ENCODE results near the gene C1orf185. TPM values are rescaled to one million over a fixed set of nuclear protein-coding genes. Genes with fewer than 3 reads are reported as not detected.

The C1orf185 gene
- total and polyA plus RNA-seq, 9 of the 15 experiments (the other 6 are each of a cell fraction or from before 2014, with no cell fraction given) = not detected

DNA sequence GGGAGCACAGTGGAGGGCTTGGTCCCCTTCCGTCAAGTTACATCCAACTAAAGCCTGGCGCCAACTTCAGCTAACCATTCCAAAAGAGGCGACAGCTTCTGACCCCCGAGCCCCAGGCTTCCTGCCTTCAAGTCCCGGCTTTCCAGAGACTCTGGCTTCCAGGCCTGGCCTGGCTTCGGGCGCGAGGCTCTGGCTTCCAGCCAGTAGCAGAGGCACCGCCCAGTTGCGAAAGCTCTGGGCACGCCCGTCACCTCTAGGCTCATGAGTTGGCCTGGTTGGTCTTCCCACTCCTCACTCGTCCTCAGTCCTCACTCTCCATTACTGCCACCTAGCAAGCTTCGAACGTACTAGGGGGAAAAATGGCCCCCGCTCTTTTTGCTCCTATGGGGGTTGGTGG, 30.0 kb upstream of the C1orf185 start:
- intact Hi-C loops (cut with micrococcal nuclease) (no loop called here), in situ Hi-C loops (cut with MboI) (loop anchor here (25.0 kb wide), 1 partner anchor 710 kb away; no protein-coding TSS in a partner anchor)
- 14% methylated on average over 15 of the region's 16 CpGs for WGBS (ENCODE audit: insufficient coverage, low coverage, missing lambda C conversion rate)
- ATAC-seq (peak; percentile 94), FAIRE-seq (peak; percentile 58), DNase-seq (ENCODE audit: extremely low read depth in 1 of 4, low spot score in 3 of 4) (peak; percentile 20 to 75 (median 52))
- ChIA-PET POLR2A (interaction anchor here (0.6 to 1.4 kb wide), 3 partner anchors 11 to 95 kb away, joined by 3 to 4 read pairs (median 4); no protein-coding TSS in a partner anchor), CTCF (ENCODE audit: low intra/inter-chr PET ratio) (no interaction called here)
- Histone ChIP-seq H3K36me3 (ENCODE audit: control insufficient read depth, insufficient read depth, low read length) (no peaks in the 10 kb centered on the region), H3K4me1 (replicated peaks in 1 of 2; ENCODE audit: control insufficient read depth in 2 of 2, insufficient read depth in 2 of 2, low read length in 2 of 2) (peaks cover 0 to 5% of the 10 kb centered on the region in 2 experiments; a peak in 2 of 5 replicates), H3K9me3 (replicated peaks; ENCODE audit: control insufficient read depth, insufficient read depth, low read depth, low read length) (no peaks in the 10 kb centered on the region), H4K20me1 (replicated peaks; ENCODE audit: control insufficient read depth, insufficient read depth, low read length) (no peaks in the 10 kb centered on the region), H3K9ac (ENCODE audit: insufficient read depth in 1 of 2, low read depth in 2 of 2, low read length in 2 of 2) (peak overlapping the region in 1 of 2 experiments; percentile 46; a peak in 2 of 4 replicates), H3K79me2 (ENCODE audit: control insufficient read depth, insufficient read depth, low read length) (no peaks in the 10 kb centered on the region), H3K27ac (ENCODE audit: extremely low read depth, low read depth, low read length) (no peak overlapping the region), H3K4me2 (ENCODE audit: insufficient read depth, low read length) (peak overlapping the region; percentile 46), H3K27me3 (ENCODE audit: control insufficient read depth in 2 of 2, insufficient read depth in 2 of 2, low read length in 2 of 2) (no peaks in the 10 kb centered on the region; a peak in 2 of 5 replicates), H3K4me3 (no peak overlapping the region), H3K9me1 (ENCODE audit: control insufficient read depth, insufficient read depth, low read length) (no peaks in the 10 kb centered on the region), H2AFZ (ENCODE audit: low read depth, low read length) (peak overlapping the region; percentile 64)
- BruUV-seq (replicated peaks) = no TSS peak
- TF ChIP-seq MCM7 (IDR thresholded peaks at IDR 0.05) (no peak), HLTF (IDR thresholded peaks at IDR 0.05) (no peak), NFIC (IDR thresholded peaks at IDR 0.05) (peak; percentile 92), ZNF830 (CRISPR knock-in tag; IDR thresholded peaks at IDR 0.05) (no peak), YY1 (IDR thresholded peaks at IDR 0.05; ENCODE audit: borderline replicate concordance in 1 of 3, control insufficient read depth in 1 of 3, extremely low read depth in 1 of 3, insufficient read depth in 3 of 3, insufficient read length in 1 of 3, insufficient replicate concordance in 2 of 3, low read depth in 1 of 3, low read length in 2 of 3) (peak in 1 of 3 experiments; percentile 27), JUND (IDR thresholded peaks at IDR 0.05; ENCODE audit: borderline replicate concordance, low read depth, low read length) (0 out of 2 replicates have a peak, but pooled peaks have one; percentile 36), JUND (tag; IDR thresholded peaks at IDR 0.05; ENCODE audit: borderline replicate concordance, low read depth, low read length) (no peak), KLF1 (tag; IDR thresholded peaks at IDR 0.05) (peak; percentile 75), PPARD (CRISPR knock-in tag; IDR thresholded peaks at IDR 0.05) (no peak), CEBPG (CRISPR knock-in tag; IDR thresholded peaks at IDR 0.05) (0 out of 2 replicates have a peak, but pooled peaks have one; percentile 41), CEBPG (tag; conservative IDR thresholded peaks at IDR 0.05 in 1 of 2, IDR thresholded peaks at IDR 0.05 in 1 of 2) (peak; percentile 70 to 72; a peak in 3 of 4 replicates), GABPB1 (CRISPR knock-in tag; IDR thresholded peaks at IDR 0.05) (no peak)
- TF ChIP-seq, protein P1, sequence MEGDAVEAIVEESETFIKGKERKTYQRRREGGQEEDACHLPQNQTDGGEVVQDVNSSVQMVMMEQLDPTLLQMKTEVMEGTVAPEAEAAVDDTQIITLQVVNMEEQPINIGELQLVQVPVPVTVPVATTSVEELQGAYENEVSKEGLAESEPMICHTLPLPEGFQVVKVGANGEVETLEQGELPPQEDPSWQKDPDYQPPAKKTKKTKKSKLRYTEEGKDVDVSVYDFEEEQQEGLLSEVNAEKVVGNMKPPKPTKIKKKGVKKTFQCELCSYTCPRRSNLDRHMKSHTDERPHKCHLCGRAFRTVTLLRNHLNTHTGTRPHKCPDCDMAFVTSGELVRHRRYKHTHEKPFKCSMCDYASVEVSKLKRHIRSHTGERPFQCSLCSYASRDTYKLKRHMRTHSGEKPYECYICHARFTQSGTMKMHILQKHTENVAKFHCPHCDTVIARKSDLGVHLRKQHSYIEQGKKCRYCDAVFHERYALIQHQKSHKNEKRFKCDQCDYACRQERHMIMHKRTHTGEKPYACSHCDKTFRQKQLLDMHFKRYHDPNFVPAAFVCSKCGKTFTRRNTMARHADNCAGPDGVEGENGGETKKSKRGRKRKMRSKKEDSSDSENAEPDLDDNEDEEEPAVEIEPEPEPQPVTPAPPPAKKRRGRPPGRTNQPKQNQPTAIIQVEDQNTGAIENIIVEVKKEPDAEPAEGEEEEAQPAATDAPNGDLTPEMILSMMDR (IDR thresholded peaks at IDR 0.05 in 2 of 3, conservative IDR thresholded peaks at IDR 0.05 in 1 of 3; ENCODE audit: insufficient read depth in 2 of 3, low read depth in 1 of 3, low read length in 3 of 3) = peak in 1 of 3 experiments; percentile 7; a peak in 1 of 6 replicates
- TF ChIP-seq, protein P2, sequence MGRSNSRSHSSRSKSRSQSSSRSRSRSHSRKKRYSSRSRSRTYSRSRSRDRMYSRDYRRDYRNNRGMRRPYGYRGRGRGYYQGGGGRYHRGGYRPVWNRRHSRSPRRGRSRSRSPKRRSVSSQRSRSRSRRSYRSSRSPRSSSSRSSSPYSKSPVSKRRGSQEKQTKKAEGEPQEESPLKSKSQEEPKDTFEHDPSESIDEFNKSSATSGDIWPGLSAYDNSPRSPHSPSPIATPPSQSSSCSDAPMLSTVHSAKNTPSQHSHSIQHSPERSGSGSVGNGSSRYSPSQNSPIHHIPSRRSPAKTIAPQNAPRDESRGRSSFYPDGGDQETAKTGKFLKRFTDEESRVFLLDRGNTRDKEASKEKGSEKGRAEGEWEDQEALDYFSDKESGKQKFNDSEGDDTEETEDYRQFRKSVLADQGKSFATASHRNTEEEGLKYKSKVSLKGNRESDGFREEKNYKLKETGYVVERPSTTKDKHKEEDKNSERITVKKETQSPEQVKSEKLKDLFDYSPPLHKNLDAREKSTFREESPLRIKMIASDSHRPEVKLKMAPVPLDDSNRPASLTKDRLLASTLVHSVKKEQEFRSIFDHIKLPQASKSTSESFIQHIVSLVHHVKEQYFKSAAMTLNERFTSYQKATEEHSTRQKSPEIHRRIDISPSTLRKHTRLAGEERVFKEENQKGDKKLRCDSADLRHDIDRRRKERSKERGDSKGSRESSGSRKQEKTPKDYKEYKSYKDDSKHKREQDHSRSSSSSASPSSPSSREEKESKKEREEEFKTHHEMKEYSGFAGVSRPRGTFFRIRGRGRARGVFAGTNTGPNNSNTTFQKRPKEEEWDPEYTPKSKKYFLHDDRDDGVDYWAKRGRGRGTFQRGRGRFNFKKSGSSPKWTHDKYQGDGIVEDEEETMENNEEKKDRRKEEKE (IDR thresholded peaks at IDR 0.05; ENCODE audit: borderline replicate concordance in 1 of 2, control insufficient read depth in 1 of 2, low read depth in 2 of 2, low read length in 1 of 2) = no peak
- TF ChIP-seq, protein P3, sequence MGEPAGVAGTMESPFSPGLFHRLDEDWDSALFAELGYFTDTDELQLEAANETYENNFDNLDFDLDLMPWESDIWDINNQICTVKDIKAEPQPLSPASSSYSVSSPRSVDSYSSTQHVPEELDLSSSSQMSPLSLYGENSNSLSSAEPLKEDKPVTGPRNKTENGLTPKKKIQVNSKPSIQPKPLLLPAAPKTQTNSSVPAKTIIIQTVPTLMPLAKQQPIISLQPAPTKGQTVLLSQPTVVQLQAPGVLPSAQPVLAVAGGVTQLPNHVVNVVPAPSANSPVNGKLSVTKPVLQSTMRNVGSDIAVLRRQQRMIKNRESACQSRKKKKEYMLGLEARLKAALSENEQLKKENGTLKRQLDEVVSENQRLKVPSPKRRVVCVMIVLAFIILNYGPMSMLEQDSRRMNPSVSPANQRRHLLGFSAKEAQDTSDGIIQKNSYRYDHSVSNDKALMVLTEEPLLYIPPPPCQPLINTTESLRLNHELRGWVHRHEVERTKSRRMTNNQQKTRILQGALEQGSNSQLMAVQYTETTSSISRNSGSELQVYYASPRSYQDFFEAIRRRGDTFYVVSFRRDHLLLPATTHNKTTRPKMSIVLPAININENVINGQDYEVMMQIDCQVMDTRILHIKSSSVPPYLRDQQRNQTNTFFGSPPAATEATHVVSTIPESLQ (CRISPR knock-in tag; IDR thresholded peaks at IDR 0.05) = no peak

Data from K562 (cell line).